Measurements from ENCODE around the gene MAST4. TPM values are rescaled to one million over a fixed set of nuclear protein-coding genes. Genes with fewer than 3 reads are reported as not detected.

The MAST4 gene
- total RNA-seq, 2 experiments from 2014 or later, result 1.3 to 21.9 TPM

- H3K79me2 ChIP-seq (ENCODE audit: insufficient read depth, low read depth, low read length), result no peaks in the 10 kb centered on the region
- intact Hi-C loops (cut with micrococcal nuclease; ENCODE audit: unreplicated experiment), result no loop called here
- no peak for TF ChIP-seq CTCF (conservative IDR thresholded peaks at IDR 0.05; ENCODE audit: low read length)
- peaks cover 3% of the 10 kb centered on the region for H3K4me1 ChIP-seq (ENCODE audit: insufficient read depth, low read length, poor library complexity, severe bottlenecking)
- peaks cover 7% of the 10 kb centered on the region; the same call in 1 of the 2 replicates for H3K9me3 ChIP-seq (ENCODE audit: low read length)
- no peaks in the 10 kb centered on the region for H3K36me3 ChIP-seq (ENCODE audit: insufficient read depth, low read length)
- H3K4me2 ChIP-seq (ENCODE audit: low read length), result no peak overlapping the region
- POLR2A ChIA-PET, result no interaction called here
- no peaks in the 10 kb centered on the region for H4K20me1 ChIP-seq (ENCODE audit: insufficient read depth, low read length)
- BruUV-seq (replicated peaks), result no TSS peak
- no peaks in the 10 kb centered on the region for H3K9me2 ChIP-seq (ENCODE audit: insufficient read depth, low read length)
- no peak overlapping the region for H3K4me3 ChIP-seq (ENCODE audit: low read depth, low read length, poor library complexity, severe bottlenecking)
- CTCF ChIA-PET (ENCODE audit: unreplicated experiment), result no interaction called here
- H2AFZ ChIP-seq (ENCODE audit: low read length), result no peak overlapping the region
- DNase-seq (ENCODE audit: low spot score), result no peak
- no peak overlapping the region for H3K27ac ChIP-seq (ENCODE audit: low read depth, low read length, poor library complexity, severe bottlenecking)
These were observed 114.4 kb downstream of the MAST4 start for GRCh38 chr5:66710557-66711088.

GRCh38 chr5:66713998-66714397 is 117.8 kb downstream of the MAST4 start:
- POLR2A ChIA-PET, result interaction anchor here (1.3 kb wide), 1 partner anchor 21 kb away, joined by 4 read pairs; no protein-coding TSS in a partner anchor
- CTCF ChIA-PET (ENCODE audit: unreplicated experiment), result no interaction called here

More at GRCh38 chr5:66713998-66714397, 117.8 kb downstream of the MAST4 start:
- BruUV-seq (replicated peaks), result no TSS peak
- no peak for DNase-seq (ENCODE audit: low spot score)
- Histone ChIP-seq H2AFZ (ENCODE audit: low read length) (no peak overlapping the region), H3K4me3 (ENCODE audit: low read depth, low read length, poor library complexity, severe bottlenecking) (no peak overlapping the region), H3K9me3 (ENCODE audit: low read length) (peaks cover 7% of the 10 kb centered on the region; the same call in 1 of the 2 replicates), H3K36me3 (ENCODE audit: insufficient read depth, low read length) (no peaks in the 10 kb centered on the region), H3K9me2 (ENCODE audit: insufficient read depth, low read length) (no peaks in the 10 kb centered on the region), H3K79me2 (ENCODE audit: insufficient read depth, low read depth, low read length) (no peaks in the 10 kb centered on the region), H4K20me1 (ENCODE audit: insufficient read depth, low read length) (no peaks in the 10 kb centered on the region), H3K27ac (ENCODE audit: low read depth, low read length, poor library complexity, severe bottlenecking) (no peak overlapping the region), H3K4me2 (ENCODE audit: low read length) (no peak overlapping the region), H3K4me1 (ENCODE audit: insufficient read depth, low read length, poor library complexity, severe bottlenecking) (no peaks in the 10 kb centered on the region)
- TF ChIP-seq EZH2phosphoT487 (IDR thresholded peaks at IDR 0.05; ENCODE audit: borderline replicate concordance, low read depth, low read length), result no peak
- no peak for TF ChIP-seq CTCF (conservative IDR thresholded peaks at IDR 0.05; ENCODE audit: low read length)
- intact Hi-C loops (cut with micrococcal nuclease; ENCODE audit: unreplicated experiment), result no loop called here
